ENCODE results near the gene CFD. TPM values are rescaled to one million over a fixed set of nuclear protein-coding genes. Genes with fewer than 3 reads are reported as not detected.

Gene CFD
- total RNA-seq, 2 donors from 2014 or later, result 134 to 825 TPM

DNA sequence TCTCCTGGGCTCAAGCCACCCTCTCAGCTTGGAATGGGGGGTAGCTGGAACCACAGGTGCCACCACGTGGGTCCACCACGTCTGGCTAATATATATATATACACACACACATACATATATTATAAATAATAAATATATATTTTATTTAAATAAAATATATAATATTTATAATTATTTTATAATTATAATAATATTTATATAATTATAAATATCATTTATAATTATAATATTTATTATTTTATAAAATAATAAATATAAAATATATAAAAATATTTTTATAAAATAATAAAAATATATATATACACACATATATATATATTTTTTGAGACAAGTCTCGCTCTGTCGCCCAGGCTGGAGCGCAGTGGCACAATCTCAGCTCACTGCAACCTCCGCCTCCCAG, 4.9 kb upstream of the CFD start:
- Histone ChIP-seq H3K4me3 (no peak overlapping the region), H3K36me3 (replicated peaks in 1 of 2; ENCODE audit: insufficient read depth in 1 of 2, low read depth in 2 of 2) (no peaks in the 10 kb centered on the region), H3K9me3 (no peaks in the 10 kb centered on the region), H3K4me1 (peaks cover 12% of the 10 kb centered on the region), H3K27ac (no peak overlapping the region), H3K27me3 (no peaks in the 10 kb centered on the region)
- 63 to 66% methylated on average over 6 of the region's 6 CpGs for WGBS, 2 donors
- ATAC-seq, result no peak
- no peak for DNase-seq
- intact Hi-C loops (cut with DNase I), result no loop called here
- TF ChIP-seq CTCF (IDR thresholded peaks at IDR 0.05) (no peak), POLR2A (IDR thresholded peaks at IDR 0.05) (no peak)

DNA sequence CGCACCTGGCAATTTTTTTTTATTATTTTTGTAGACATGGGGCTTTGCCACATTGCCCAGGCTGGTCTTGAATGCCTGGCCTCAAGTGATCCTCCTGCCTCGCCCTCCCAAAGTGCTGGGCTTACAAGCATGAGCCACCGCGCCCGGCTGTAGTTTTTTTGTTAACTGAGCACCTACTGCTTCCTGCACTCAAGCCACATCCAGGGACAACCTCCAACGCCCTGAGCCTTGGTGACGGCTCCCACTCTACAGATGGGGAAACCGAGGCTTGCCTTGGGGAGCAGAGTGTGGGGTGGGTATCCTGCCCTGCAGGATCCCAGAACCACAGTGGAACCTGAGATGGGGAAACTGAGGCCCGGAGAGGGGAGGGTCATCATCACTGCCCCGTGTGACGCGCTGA, 4.3 kb upstream of the CFD start:
- Histone ChIP-seq H3K27me3 (no peaks in the 10 kb centered on the region), H3K27ac (no peak overlapping the region), H3K36me3 (replicated peaks in 1 of 2; ENCODE audit: insufficient read depth in 1 of 2, low read depth in 2 of 2) (no peaks in the 10 kb centered on the region), H3K4me3 (no peak overlapping the region), H3K9me3 (no peaks in the 10 kb centered on the region), H3K4me1 (peaks cover 12% of the 10 kb centered on the region)
- DNase-seq, result no peak
- no peak for TF ChIP-seq POLR2A (IDR thresholded peaks at IDR 0.05)
- no peak for TF ChIP-seq CTCF (IDR thresholded peaks at IDR 0.05)
- WGBS, 2 donors, result 66 to 76% methylated on average over 12 of the region's 12 CpGs
- intact Hi-C loops (cut with DNase I), result no loop called here
- ATAC-seq, result no peak

- Histone ChIP-seq H3K36me3 (replicated peaks in 1 of 2; ENCODE audit: insufficient read depth in 1 of 2, low read depth in 2 of 2) (no peaks in the 10 kb centered on the region), H3K27me3 (no peaks in the 10 kb centered on the region), H3K27ac (no peak overlapping the region), H3K4me1 (peaks cover 11% of the 10 kb centered on the region), H3K4me3 (no peak overlapping the region), H3K9me3 (no peaks in the 10 kb centered on the region)
- DNase-seq (no peak), ATAC-seq (no peak)
- TF ChIP-seq CTCF (IDR thresholded peaks at IDR 0.05), result no peak
- no peak for TF ChIP-seq POLR2A (IDR thresholded peaks at IDR 0.05)
- intact Hi-C loops (cut with DNase I), result no loop called here
- 63 to 84% methylated on average over 14 to 35 of the region's 40 CpGs for WGBS, 2 donors
These were observed 3.8 kb upstream of the CFD start for GRCh38 chr19:855566-856120.

- DNase-seq (no peak), ATAC-seq (no peak)
- intact Hi-C loops (cut with DNase I), result no loop called here
- no peak overlapping the region for H3K4me3 ChIP-seq
- H3K4me1 ChIP-seq, result peaks cover 17% of the 10 kb centered on the region
- H3K9me3 ChIP-seq, result no peaks in the 10 kb centered on the region
- 73 to 77% methylated on average over 9 of the region's 9 CpGs for WGBS, 2 donors
- no peaks in the 10 kb centered on the region for H3K27me3 ChIP-seq
- H3K27ac ChIP-seq, result no peak overlapping the region
- no peaks in the 10 kb centered on the region for H3K36me3 ChIP-seq (replicated peaks in 1 of 2; ENCODE audit: insufficient read depth in 1 of 2, low read depth in 2 of 2)
- no peak for TF ChIP-seq CTCF (IDR thresholded peaks at IDR 0.05)
- no peak for TF ChIP-seq POLR2A (IDR thresholded peaks at IDR 0.05)
These were observed 1.2 kb upstream of the CFD start for GRCh38 chr19:858284-858683.

DNA sequence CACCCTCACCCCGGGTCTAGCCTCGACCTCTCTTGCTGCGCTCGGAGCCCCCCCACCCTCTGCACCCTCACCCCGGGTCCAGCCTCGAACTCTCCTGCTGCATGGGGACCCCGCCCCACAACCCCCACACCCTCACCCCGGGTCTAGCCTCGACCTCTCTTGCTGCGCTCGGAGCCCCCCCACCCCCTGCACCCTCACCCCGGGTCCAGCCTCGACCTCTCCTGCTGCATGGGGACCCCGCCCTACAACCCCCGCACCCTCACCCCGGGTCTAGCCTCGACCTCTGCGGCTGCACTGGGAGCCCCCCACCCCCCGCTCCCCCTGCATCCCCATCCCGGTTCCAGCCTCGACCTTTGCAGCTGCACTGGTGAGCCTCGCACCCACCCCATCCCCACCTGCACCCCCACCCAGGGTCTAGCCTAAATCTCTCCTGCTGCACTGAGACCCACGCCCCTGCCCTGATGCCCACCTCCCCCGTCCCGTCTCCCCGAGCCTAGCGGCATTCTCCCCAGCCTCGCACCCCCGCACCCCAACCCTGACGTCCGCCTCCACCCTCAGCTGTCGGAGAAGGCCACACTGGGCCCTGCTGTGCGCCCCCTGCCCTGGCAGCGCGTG, 1.8 kb downstream of the CFD start:
- peaks cover 27% of the 10 kb centered on the region for H3K4me1 ChIP-seq
- ATAC-seq (no peak), DNase-seq (no peak)
- H3K27me3 ChIP-seq, result no peaks in the 10 kb centered on the region
- H3K9me3 ChIP-seq, result no peaks in the 10 kb centered on the region
- H3K27ac ChIP-seq, result no peak overlapping the region
- H3K4me3 ChIP-seq, result no peak overlapping the region
- no peaks in the 10 kb centered on the region for H3K36me3 ChIP-seq (replicated peaks in 1 of 2; ENCODE audit: insufficient read depth in 1 of 2, low read depth in 2 of 2)
- WGBS, 2 donors, result 39 to 90% methylated on average over 2 to 17 of the region's 35 CpGs
- intact Hi-C loops (cut with DNase I), result loop anchor here (5.0 kb wide), 1 partner anchor 56 kb away; the partner anchor contains the start of gene KISS1R
- TF ChIP-seq POLR2A (IDR thresholded peaks at IDR 0.05) (no peak), CTCF (IDR thresholded peaks at IDR 0.05) (no peak)

Data from body of pancreas (tissue), 4 donors.